Breast epithelium (tissue), 3 donors: ENCODE data around the gene ADCY2.

ENCODE experiments used
- POLR2A ChIP-seq: fragments of 450-650 bp; IDR thresholded peaks from one replicate; pipeline ENCODE4 v1.6.1; 2016; ENCODE audit warnings: antibody characterized with exemption, mild to moderate bottlenecking, moderate library complexity
- TF ChIP-seq, protein P1 (sequence below), 3 donors: fragments of 450-650 bp; IDR thresholded peaks; one replicate each; pipeline ENCODE4 v1.5.1; 2016 to 2017; ENCODE audit warnings: antibody characterized with exemption in 3 of 3, mild to moderate bottlenecking in 3 of 3, moderate library complexity in 3 of 3

DNA sequence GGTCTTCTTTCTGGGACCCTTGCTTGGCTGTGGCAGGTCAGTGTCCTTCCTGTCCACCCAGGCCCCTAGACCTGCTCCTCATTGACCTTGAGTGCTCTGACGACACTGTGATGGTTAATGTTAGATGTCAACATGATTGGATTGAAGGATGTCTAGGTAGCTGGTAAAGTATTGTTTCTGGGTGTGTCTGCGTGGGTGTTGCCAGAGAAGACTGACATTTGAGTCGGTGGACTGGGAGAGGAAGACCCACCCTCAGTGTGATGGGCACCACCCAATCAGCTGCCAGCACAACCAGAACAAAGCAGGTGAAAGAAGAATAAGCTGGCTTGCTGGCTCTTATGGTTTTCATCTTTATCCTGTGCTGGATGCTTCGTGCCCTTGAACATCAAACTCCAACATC is 380.5 kb downstream of the ADCY2 start:
- TF ChIP-seq, protein P1, sequence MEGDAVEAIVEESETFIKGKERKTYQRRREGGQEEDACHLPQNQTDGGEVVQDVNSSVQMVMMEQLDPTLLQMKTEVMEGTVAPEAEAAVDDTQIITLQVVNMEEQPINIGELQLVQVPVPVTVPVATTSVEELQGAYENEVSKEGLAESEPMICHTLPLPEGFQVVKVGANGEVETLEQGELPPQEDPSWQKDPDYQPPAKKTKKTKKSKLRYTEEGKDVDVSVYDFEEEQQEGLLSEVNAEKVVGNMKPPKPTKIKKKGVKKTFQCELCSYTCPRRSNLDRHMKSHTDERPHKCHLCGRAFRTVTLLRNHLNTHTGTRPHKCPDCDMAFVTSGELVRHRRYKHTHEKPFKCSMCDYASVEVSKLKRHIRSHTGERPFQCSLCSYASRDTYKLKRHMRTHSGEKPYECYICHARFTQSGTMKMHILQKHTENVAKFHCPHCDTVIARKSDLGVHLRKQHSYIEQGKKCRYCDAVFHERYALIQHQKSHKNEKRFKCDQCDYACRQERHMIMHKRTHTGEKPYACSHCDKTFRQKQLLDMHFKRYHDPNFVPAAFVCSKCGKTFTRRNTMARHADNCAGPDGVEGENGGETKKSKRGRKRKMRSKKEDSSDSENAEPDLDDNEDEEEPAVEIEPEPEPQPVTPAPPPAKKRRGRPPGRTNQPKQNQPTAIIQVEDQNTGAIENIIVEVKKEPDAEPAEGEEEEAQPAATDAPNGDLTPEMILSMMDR (IDR thresholded peaks at IDR 0.05): no peak
- no peak for TF ChIP-seq POLR2A
